ENCODE measurements around the gene COL5A2. TPM values are rescaled to one million over a fixed set of nuclear protein-coding genes. Genes with fewer than 3 reads are reported as not detected.

The COL5A2 gene
- total RNA-seq, 2 experiments from 2014 or later, result 3.1 to 4.7 TPM

DNA sequence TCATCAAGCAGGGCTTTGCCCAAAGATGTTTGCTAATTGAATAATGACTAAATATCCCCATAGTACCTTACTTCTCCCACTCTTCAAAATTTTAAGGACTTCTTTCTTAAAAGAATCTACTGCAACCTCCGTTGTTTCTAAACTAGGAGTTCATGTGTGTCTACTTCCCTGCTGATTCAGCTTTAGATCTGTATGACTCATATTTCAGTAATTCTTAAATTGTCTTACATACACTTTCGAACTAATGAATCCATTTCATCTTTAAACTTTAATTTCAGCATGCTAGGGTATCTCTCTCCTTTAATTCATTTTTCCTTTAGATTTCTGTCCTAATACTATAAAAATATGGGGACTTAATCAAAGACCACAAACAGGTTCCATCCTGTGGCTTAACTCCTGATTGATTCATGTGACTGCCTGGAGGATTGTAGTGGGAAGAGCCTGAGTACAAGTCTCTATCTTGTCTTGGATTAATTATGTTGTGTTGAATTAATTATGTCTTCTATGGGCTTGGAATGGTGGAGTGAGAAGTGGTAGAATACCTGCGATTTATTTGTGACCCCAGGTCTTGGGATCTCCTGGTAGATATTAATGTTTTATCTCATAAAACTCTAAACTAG, 24.9 kb upstream of the COL5A2 start:
- Mint-ChIP-seq H3K36me3 (ENCODE audit: low read depth) (no peaks in the 10 kb centered on the region), H3K9me3 (peaks cover 1% of the 10 kb centered on the region), H3K4me3 (peak overlapping the region; percentile 3), H3K27ac (peak overlapping the region; percentile 65), H3K27me3 (ENCODE audit: low read depth) (no peaks in the 10 kb centered on the region), H3K4me1 (ENCODE audit: low read depth) (peaks cover 26% of the 10 kb centered on the region)
- CTCF ChIA-PET, result interaction anchor here (0.6 kb wide), 1 partner anchor 345 kb away, joined by 3 read pairs; no protein-coding TSS in a partner anchor
- intact Hi-C loops (cut with micrococcal nuclease), result loop anchor here (2.0 kb wide), 1 partner anchor 52 kb away; no protein-coding TSS in a partner anchor
- DNase-seq, result no peak

DNA sequence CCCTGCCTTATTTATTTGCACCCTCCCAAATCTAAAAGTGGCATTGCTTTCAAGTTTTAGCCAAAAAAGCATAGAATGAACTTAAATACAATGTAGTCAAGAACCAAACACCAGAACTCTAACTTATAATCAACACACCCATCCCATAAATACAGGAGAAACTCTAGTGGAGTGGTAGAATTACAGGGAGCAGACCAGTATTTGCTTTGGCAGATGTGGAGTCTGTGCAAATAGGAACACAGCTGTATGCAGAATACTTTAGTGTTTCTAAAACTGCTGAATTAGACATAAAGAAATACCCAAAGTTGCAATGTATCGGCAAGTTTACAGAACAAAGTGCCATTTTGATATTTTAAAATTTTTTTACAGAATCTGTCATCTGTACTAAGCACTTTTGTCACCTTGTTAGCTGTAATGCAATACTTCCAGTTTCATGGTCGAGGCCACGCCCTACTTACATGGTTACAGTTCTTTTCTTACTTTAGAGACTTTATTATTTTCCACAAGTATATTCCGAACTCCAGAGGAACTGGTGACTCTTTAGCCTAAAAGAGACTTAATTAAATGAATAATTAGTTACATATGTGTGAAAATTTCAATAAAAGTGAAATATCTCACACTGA, 23.7 kb upstream of the COL5A2 start:
- Mint-ChIP-seq H3K27me3 (ENCODE audit: low read depth) (no peaks in the 10 kb centered on the region), H3K9me3 (peaks cover 1% of the 10 kb centered on the region), H3K36me3 (ENCODE audit: low read depth) (no peaks in the 10 kb centered on the region), H3K4me1 (ENCODE audit: low read depth) (peaks cover 25% of the 10 kb centered on the region), H3K27ac (no peak overlapping the region), H3K4me3 (no peak overlapping the region)
- intact Hi-C loops (cut with micrococcal nuclease), result no loop called here
- CTCF ChIA-PET, result no interaction called here
- no peak for DNase-seq

DNA sequence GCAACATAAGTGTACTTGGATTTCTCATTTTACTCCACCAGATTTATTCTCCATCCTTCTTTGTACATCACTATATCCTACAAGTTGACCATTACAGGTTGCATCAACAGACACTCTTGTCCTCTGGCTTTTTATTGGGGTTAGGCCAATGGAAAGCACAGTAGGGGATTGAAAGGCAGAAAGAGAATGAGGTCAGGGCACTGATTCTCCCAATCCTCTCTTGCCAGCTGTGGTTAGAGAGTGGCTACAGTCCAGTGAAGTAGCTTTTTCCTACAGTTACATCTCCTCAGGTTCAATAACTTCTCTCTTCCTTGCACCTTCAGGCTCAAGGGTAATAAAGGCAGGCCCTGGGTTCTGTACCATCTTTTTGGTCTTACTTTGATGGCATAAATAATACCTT, 20.2 kb upstream of the COL5A2 start:
- CTCF ChIA-PET, result interaction anchor here (0.5 kb wide), 1 partner anchor 221 kb away, joined by 3 read pairs; no protein-coding TSS in a partner anchor
- Mint-ChIP-seq H3K9me3 (peaks cover 9% of the 10 kb centered on the region), H3K4me3 (no peak overlapping the region), H3K4me1 (ENCODE audit: low read depth) (peaks cover 16% of the 10 kb centered on the region), H3K27ac (no peak overlapping the region), H3K36me3 (ENCODE audit: low read depth) (peaks cover 1% of the 10 kb centered on the region), H3K27me3 (ENCODE audit: low read depth) (no peaks in the 10 kb centered on the region)
- no peak for DNase-seq
- intact Hi-C loops (cut with micrococcal nuclease), result no loop called here

DNA sequence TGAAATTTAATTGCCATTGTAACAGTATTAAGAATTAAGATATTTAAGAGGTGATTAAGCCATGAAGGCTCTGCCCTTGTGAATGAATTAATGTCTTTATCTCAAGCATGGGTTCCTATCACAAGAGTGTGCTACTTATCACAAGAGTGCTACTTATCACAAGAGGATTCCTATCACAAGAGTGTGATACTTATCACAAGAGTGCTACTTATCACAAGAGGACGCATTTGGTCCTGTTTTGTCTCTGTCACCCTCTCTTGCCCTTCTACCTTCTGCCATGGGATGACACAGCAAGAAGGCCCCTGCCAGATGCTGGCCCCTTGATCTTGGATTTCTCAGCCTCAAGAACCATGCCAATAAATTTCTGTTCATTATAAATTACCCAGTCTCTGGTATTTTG, 13.2 kb upstream of the COL5A2 start:
- Mint-ChIP-seq H3K9me3 (peaks cover 7% of the 10 kb centered on the region), H3K4me1 (ENCODE audit: low read depth) (peaks cover 3% of the 10 kb centered on the region), H3K27me3 (ENCODE audit: low read depth) (no peaks in the 10 kb centered on the region), H3K27ac (no peak overlapping the region), H3K4me3 (no peak overlapping the region), H3K36me3 (ENCODE audit: low read depth) (peaks cover 1% of the 10 kb centered on the region)
- intact Hi-C loops (cut with micrococcal nuclease), result no loop called here
- DNase-seq, result no peak
- CTCF ChIA-PET, result interaction anchor here (0.6 kb wide), 1 partner anchor 244 kb away, joined by 3 read pairs; no protein-coding TSS in a partner anchor

DNA sequence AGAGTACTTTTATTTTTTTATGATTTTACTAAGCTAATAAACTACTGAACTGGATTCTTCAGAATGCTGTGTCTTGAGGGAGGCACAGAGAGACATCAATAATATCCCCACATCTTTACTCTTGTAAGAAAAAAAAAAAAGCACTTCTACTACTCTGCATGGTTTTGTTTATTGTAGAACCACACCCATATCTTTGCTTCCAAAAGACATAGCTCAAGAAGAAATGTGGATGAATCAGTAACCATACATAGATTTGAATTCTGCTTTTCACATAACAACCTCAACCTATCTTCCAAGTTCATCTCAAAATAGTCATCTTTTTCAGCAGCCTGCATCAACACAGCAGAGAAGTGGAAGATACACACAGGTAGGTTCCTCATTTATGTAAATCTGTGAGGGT, 12.2 kb upstream of the COL5A2 start:
- intact Hi-C loops (cut with micrococcal nuclease), result no loop called here
- CTCF ChIA-PET, result interaction anchor here (0.6 kb wide), 1 partner anchor 56 kb away, joined by 5 read pairs; no protein-coding TSS in a partner anchor

DNA sequence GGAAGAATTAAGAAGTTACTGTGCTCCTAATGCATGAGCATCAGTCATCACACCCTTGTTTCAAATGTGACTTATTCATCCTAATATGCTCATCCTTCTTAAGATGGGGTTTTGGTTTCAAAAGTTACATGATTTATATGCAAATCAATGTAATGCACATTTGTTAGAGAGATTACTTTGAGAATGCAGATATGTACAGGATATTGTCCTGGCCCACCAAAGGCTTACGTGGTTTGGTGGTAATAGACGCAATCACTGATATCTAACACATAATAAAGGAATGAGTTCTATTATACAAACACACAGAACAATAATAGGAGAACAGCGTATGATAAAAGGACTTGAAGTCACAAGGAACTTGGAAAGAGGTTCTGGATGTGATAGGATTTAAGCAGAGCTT, 11.1 kb upstream of the COL5A2 start:
- Mint-ChIP-seq H3K4me1 (ENCODE audit: low read depth) (peaks cover 3% of the 10 kb centered on the region), H3K36me3 (ENCODE audit: low read depth) (no peaks in the 10 kb centered on the region), H3K27me3 (ENCODE audit: low read depth) (no peaks in the 10 kb centered on the region), H3K27ac (no peak overlapping the region), H3K9me3 (peaks cover under 1% of the 10 kb centered on the region), H3K4me3 (no peak overlapping the region)
- intact Hi-C loops (cut with micrococcal nuclease), result no loop called here
- no peak for DNase-seq
- CTCF ChIA-PET, result no interaction called here

More for the DNA sequence above, 12.2 kb upstream of the COL5A2 start:
- Mint-ChIP-seq H3K4me1 (ENCODE audit: low read depth) (peaks cover 3% of the 10 kb centered on the region), H3K36me3 (ENCODE audit: low read depth) (peaks cover 1% of the 10 kb centered on the region), H3K4me3 (no peak overlapping the region), H3K9me3 (peaks cover 5% of the 10 kb centered on the region), H3K27ac (no peak overlapping the region), H3K27me3 (ENCODE audit: low read depth) (no peaks in the 10 kb centered on the region)
- no peak for DNase-seq

DNA sequence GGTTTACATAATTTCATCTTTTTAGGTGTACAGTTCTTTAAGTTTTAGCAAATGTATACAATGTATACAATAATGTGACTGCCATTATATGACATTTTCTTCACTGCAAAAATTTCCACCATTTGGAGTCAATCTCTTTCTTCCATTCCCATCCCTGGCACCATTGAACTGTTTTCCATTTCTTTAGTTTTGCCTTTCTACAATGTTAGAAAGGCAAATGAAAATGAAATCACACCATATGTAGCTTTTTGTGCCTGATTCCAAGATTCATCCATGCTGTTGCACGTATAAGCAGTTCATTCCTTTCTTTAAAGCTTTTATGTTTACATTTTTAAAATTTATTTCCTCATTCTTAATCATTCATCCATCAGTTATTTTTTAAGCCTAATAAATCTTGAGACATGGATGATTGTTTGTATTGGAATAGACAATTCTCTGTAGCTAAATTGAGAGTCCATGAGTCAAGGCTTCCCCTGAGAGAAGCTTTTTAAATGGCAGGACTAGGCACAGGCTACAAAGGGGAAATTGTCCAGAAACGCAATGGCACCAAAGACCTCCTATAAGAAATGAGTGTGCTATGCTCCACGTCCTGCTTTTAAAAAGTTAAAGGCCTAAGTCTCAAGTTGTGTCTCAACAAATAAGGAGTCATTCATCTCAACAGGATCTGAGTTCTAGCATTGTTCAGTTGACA, 8.7 kb upstream of the COL5A2 start:
- H3K36me3 Mint-ChIP-seq (ENCODE audit: low read depth), result no peaks in the 10 kb centered on the region
- H3K4me1 Mint-ChIP-seq (ENCODE audit: low read depth), result peaks cover 3% of the 10 kb centered on the region
- DNase-seq, result no peak
- intact Hi-C loops (cut with micrococcal nuclease), result no loop called here
- no peak overlapping the region for H3K4me3 Mint-ChIP-seq
- H3K9me3 Mint-ChIP-seq, result no peaks in the 10 kb centered on the region
- no peaks in the 10 kb centered on the region for H3K27me3 Mint-ChIP-seq (ENCODE audit: low read depth)
- H3K27ac Mint-ChIP-seq, result no peak overlapping the region
- CTCF ChIA-PET, result no interaction called here

DNA sequence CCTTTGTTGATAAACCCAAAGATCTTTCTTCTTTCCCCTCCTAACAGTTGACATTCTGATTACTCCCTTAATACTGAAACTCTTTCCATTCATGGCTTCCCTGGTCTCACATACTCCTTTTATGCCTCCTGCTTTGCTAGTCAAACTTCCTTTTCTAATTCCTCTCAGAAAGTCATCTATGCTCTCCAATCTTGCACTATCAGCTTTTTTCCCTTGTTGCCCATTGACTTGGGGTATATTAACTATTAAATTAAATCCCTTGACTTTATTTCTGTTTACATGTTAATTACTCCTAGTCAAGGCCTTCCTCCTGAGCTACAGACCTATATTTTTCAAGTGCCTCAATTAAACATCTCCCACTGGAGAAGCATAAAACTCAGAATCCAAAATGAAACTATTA, 3.6 kb upstream of the COL5A2 start:
- CTCF ChIA-PET, result interaction anchor here (1.1 kb wide), 1 partner anchor 40 kb away, joined by 3 read pairs; no protein-coding TSS in a partner anchor

DNA sequence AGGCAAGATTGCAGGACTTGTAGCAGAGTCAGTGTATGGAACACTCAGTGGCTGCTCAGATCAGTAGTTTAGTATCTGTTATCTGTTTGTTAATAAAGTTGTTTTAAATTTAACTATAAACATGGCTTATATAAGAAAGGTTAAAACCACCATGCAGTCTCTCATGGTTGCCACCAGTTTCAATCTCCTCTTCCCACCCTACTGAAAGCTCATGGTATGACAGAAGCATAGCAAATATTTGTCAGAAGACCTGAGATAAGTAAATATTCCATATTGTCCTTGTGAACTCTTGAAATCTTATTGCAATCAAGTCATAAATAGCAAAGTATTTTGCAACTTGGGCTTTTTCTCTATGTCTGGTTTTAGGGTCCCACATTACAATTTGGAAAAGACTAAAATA, 2.1 kb upstream of the COL5A2 start:
- intact Hi-C loops (cut with micrococcal nuclease), result no loop called here
- Mint-ChIP-seq H3K9me3 (no peaks in the 10 kb centered on the region), H3K4me3 (no peak overlapping the region), H3K4me1 (ENCODE audit: low read depth) (peaks cover 15% of the 10 kb centered on the region), H3K27ac (no peak overlapping the region), H3K27me3 (ENCODE audit: low read depth) (peaks cover 11% of the 10 kb centered on the region), H3K36me3 (ENCODE audit: low read depth) (no peaks in the 10 kb centered on the region)
- no peak for DNase-seq
- CTCF ChIA-PET, result no interaction called here

More for the DNA sequence above, 3.6 kb upstream of the COL5A2 start:
- DNase-seq, result no peak
- Mint-ChIP-seq H3K9me3 (no peaks in the 10 kb centered on the region), H3K27me3 (ENCODE audit: low read depth) (peaks cover 11% of the 10 kb centered on the region), H3K4me3 (no peak overlapping the region), H3K4me1 (ENCODE audit: low read depth) (peaks cover 15% of the 10 kb centered on the region), H3K27ac (no peak overlapping the region), H3K36me3 (ENCODE audit: low read depth) (no peaks in the 10 kb centered on the region)
- intact Hi-C loops (cut with micrococcal nuclease), result no loop called here

DNA sequence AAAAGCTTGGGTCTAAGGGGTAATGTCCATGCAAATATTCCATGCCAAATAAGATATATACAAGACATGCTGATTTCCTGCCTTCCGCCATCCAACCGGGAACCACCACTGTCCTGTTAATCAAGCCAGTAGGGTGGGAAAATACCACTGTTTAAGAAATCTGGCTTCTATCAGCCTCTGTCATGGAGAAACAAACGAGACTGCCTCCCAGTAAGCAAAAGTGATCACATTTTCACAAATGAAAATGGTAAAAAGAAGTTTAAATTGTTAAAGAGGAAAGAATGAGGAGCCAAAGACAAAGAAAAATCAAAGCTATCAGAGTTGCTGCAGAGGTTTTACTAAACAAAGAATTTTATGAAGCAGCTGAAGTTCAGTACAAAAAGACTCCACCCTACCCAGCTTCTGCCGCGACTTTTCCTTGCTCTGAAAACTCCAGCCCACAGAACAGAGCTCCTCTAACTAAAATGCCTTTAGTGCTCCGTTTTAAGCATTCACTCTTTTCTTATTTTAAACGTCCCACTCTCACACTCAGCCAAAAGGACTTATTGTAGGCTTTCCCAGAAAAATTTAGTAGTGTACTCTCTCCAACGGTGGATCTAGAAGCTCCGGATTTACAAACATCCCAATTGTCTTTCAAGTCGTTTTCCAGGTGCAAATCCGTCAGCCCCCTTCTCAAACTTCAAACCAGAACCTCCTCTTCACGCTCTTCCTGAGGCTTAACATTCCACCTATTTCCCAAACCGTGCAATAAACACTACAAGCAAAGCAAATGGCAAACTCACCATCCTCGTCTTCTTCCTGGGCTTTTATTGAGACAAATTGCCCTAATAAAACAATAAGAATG, 613 bp downstream of the COL5A2 start:
- Mint-ChIP-seq H3K27ac (no peak overlapping the region), H3K27me3 (ENCODE audit: low read depth) (peaks cover 13% of the 10 kb centered on the region), H3K9me3 (no peaks in the 10 kb centered on the region), H3K4me1 (ENCODE audit: low read depth) (peaks cover 15% of the 10 kb centered on the region), H3K4me3 (peak overlapping the region; percentile 20), H3K36me3 (ENCODE audit: low read depth) (no peaks in the 10 kb centered on the region)
- CTCF ChIA-PET, result interaction anchor here (1.0 kb wide), 1 partner anchor 107 kb away, joined by 3 read pairs; no protein-coding TSS in a partner anchor
- no peak for DNase-seq
- intact Hi-C loops (cut with micrococcal nuclease), result no loop called here

DNA sequence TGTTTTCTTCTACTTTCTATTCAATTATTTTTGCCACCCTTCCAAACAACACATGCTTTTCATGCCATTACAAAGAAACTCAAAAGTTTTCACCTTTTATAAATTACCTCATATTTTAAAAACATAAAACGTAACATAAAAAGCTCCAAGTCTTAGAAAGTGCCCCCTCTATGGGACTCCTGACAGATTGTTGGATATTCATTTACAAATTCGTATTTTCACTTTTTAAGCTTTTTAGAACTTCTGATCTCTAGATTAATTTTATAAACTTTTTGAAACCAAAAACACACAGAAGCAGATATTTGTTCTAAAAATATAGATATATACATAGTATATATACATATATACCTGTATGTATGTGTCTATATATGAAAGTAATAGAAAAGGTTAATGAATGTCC, 1.5 kb downstream of the COL5A2 start:
- DNase-seq, result no peak
- Mint-ChIP-seq H3K27ac (no peak overlapping the region), H3K4me3 (no peak overlapping the region), H3K9me3 (no peaks in the 10 kb centered on the region), H3K27me3 (ENCODE audit: low read depth) (peaks cover 13% of the 10 kb centered on the region), H3K36me3 (ENCODE audit: low read depth) (no peaks in the 10 kb centered on the region), H3K4me1 (ENCODE audit: low read depth) (peaks cover 15% of the 10 kb centered on the region)
- intact Hi-C loops (cut with micrococcal nuclease), result no loop called here
- CTCF ChIA-PET, result interaction anchor here (0.9 to 1.0 kb wide), 2 partner anchors 43 to 108 kb away, joined by 3 to 4 read pairs; no protein-coding TSS in a partner anchor

Measured in activated naive CD4-positive, alpha-beta T cell treated with anti-CD3 and anti-CD28 coated beads for 36 hours (primary cell).